HUES48 (cell line): ENCODE results near the gene SCAMP3.
A peak's percentile ranks its signal among the peaks of the same experiment; 100 is the strongest.
"Not testable (repeated sequence)": the region's sequence is repeated elsewhere in the genome, so short reads cannot be mapped to it uniquely, and the experiment has no call there.

Source experiments
- H3K27ac ChIP-seq: one replicate; pipeline ENCODE4 v1.7.0; 2013; ENCODE audit warnings: low read depth, low read length, inconsistent platforms
- H3K27me3 ChIP-seq: 2 replicates; pipeline ENCODE4 v1.6.1; 2013; ENCODE audit warnings: mild to moderate bottlenecking, low read length; ENCODE audit not compliant: control insufficient read depth, insufficient read depth
- H3K36me3 ChIP-seq: 2 replicates; pipeline ENCODE4 v1.6.1; 2013; ENCODE audit warnings: low read length; ENCODE audit not compliant: control insufficient read depth, insufficient read depth
- H3K4me1 ChIP-seq: 2 replicates; pipeline ENCODE4 v1.6.1; 2013; ENCODE audit warnings: mild to moderate bottlenecking, low read length; ENCODE audit not compliant: control insufficient read depth, insufficient read depth
- H3K4me3 ChIP-seq: 2 replicates; pipeline ENCODE4 v1.5.1; 2013; ENCODE audit warnings: mild to moderate bottlenecking, low read depth, low read length
- H3K9ac ChIP-seq: 2 replicates; pipeline ENCODE4 v1.6.1; 2013; ENCODE audit warnings: mild to moderate bottlenecking, low read depth, low read length, moderate library complexity
- H3K9me3 ChIP-seq: 2 replicates; pipeline ENCODE4 v1.6.1; 2013; ENCODE audit warnings: low read length; ENCODE audit not compliant: control insufficient read depth, insufficient read depth

The SCAMP3 gene

DNA sequence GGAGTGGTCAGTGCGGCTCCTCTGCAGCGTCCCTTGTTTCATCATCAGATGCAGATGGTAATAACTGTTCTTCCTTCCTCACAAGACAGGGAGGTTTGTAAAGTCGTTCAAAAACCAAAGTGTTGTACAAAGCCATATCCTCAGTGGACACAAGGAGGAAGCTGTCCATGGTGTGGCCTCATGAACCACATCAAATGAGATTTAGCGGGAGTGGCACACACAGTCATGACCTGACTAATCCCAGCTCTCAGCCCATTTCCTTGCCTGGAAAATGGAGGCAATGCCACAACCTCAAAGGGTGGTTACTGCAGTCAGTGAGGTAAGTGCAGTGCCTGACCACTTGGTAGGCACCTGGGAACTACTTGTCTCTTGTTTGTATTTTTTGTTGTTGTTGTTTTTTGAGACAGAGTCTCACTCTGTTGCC is 20.3 kb downstream of the SCAMP3 start:
- Histone ChIP-seq H3K27me3 (peaks cover 16% of the 10 kb centered on the region), H3K9me3 (no peaks in the 10 kb centered on the region), H3K4me3 (no peak overlapping the region), H3K27ac (no peak overlapping the region), H3K4me1 (peaks cover 3% of the 10 kb centered on the region; the same call in 1 of the 2 replicates), H3K36me3 (no peaks in the 10 kb centered on the region), H3K9ac (no peak overlapping the region)

DNA sequence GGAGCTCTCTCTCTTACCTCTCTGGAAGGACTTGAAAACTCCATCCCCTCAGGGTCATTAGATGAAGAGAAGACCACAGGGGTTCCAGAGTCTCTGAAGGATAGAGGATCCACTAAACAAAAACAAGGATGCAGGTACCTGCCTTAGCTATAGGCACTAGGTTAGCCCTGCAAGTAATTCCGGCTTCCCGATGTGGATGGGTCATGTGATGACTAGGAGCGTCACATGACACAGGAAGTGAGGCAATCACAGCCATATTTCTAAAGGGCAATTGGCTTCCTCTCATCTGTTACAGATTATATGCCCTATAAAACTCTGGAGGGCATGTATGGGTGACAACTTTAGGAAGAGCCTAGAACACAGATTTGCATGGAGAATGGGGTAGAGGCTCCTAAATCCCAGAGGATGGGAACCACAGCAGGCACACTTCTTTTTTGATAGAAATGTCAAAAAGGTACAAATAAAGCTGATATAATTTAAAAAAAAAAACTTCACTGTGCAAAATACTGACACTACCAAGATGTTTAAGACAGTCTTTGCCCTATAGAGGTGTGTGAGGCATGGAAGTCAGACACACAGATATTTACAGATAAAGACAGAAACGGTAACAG is 21.0 kb downstream of the SCAMP3 start:
- Histone ChIP-seq H3K27me3 (peaks cover 10% of the 10 kb centered on the region), H3K9me3 (no peaks in the 10 kb centered on the region), H3K4me1 (peaks cover 3% of the 10 kb centered on the region; the same call in 1 of the 2 replicates), H3K4me3 (peak overlapping the region; percentile 58), H3K36me3 (no peaks in the 10 kb centered on the region), H3K27ac (peak overlapping the region; percentile 4), H3K9ac (no peak overlapping the region)

DNA sequence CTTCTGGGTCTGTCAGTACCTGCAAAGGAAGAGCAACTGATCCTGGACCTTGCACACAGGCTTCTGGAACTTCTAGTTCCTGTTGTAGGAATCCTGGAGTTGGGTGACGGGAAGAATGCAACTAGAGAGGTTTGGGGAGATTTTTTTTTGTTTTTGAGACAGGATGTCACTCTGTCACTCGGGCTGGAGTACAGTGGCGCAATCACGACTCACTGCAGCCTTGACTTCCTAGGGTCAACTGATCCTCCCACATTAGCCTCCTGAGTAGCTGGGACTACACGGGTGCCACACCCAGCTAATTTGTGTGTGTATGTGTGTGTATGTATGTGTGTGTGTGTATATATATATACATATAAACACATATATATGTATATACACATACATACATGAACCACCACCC is 25.7 kb downstream of the SCAMP3 start:
- Histone ChIP-seq H3K4me1 (no peaks in the 10 kb centered on the region), H3K4me3 (no peak overlapping the region), H3K9ac (no peak overlapping the region), H3K27ac (no peak overlapping the region), H3K9me3 (no peaks in the 10 kb centered on the region), H3K27me3 (no peaks in the 10 kb centered on the region), H3K36me3 (no peaks in the 10 kb centered on the region; the same call in 1 of the 2 replicates)

DNA sequence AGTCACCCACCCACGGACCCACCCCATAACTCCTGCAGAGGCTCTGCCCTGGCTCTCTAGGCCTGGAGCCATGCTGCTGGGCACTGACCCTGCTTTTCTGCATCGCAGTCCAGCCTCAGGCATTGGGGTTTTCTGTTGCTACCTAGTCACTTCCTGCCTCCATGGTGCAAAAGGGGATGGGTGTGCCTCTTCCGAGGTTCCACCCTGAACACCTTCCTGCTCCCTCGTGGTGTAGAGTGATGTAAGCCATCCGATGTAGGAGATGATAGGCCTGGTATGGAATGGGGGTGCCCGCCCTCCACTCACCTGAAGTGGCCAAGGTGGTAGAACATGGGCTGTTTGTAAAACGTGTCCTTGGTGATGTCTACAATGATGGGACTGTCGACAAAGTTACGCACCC is 26.8 kb downstream of the SCAMP3 start:
- H3K27ac ChIP-seq, H3K36me3 ChIP-seq: not testable (repeated sequence)

DNA sequence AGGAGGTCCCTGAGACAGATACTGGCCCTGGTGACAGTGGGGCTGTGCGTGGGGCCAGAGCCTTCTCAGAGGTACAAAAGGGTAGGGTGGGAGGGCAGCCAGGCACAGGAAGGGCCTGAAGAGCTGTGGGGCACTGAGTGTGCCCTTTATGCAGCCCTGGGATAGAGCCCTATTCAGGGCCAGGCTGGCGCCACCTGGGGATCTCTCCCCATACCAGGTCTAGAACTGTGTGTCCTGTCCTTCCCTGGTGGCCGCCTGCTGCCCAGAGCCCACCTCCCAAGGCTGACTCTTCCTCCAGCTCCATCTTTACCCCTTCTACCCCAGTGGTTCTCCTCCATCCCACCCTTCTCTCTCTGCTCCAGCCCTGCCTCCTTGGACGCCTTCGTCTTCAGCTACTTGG is 28.7 kb downstream of the SCAMP3 start:
- H3K27ac ChIP-seq, H3K27me3 ChIP-seq, H3K36me3 ChIP-seq, H3K4me3 ChIP-seq, H3K9ac ChIP-seq, H3K9me3 ChIP-seq, H3K4me1 ChIP-seq: not testable (repeated sequence)

More for the DNA sequence above, 26.8 kb downstream of the SCAMP3 start:
- H3K4me3 ChIP-seq, H3K27me3 ChIP-seq, H3K9me3 ChIP-seq, H3K4me1 ChIP-seq, H3K9ac ChIP-seq: not testable (repeated sequence)

DNA sequence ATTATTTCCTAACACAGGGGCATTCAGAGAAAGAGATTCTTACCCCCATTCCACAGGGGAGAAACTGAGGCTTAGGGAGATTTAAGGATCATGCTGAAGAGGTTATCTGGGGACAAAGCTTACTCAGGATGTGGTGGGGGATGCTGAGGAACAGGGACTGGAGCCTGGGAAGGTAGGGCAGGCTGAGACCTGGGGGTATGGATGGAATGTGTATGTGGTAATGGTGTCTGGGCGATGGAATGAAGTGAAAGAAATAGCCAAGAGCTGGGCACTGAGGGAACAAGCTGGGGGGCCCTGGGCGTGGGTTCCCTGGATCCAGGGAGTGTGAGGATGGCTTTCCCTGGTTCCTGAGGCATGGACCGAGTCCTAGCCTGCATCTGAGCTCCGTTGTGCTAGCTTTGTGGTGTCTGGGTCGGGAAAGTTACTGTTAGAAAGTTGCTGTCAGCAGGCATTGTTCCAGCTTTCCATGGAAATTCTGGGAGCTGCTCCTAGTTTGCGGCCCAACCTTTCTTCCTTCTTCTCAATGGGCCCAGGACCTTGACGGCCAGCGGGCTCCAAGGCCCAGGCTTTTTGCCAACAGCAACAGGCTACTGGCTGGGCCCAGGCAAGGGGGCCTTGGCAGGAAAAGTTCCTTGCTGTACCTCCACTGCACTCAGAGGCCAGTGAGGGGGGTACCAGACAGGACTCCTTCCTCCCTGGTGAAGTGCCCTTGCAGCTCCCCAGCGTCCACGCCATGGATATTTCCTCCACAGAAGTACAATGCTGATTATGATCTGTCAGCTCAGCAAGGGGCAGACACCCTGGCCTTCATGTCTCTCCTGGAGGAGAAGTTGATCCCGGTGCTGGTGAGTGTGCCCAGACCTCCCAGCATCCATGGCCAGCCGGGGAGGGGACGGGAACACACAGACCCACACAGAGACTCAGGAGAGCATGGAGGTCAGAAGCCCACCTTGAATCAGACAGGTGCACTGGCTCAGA is 29.9 kb downstream of the SCAMP3 start:
- not testable (repeated sequence) for H3K9me3 ChIP-seq, H3K36me3 ChIP-seq, H3K27me3 ChIP-seq, H3K4me1 ChIP-seq, H3K4me3 ChIP-seq, H3K27ac ChIP-seq, H3K9ac ChIP-seq

DNA sequence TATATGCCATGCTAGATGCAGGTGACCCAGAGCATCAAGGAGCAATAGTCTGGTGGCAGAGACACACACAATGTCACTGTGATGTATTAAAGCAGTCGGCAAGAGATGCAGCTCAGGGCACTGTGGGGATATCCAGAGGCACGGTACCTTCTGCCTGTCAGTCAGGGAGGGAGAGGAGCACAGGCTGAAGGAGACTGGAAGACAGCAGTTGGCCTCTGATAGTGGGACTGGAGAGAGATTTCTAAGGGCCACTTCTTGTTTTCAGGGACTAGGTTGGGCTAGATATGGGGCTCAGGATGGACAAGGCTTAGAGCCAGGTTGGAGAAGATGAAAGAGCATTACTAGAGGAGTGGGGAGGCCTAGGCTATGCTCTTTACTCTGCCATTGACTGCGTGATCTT is 30.9 kb downstream of the SCAMP3 start:
- not testable (repeated sequence) for H3K4me1 ChIP-seq, H3K27me3 ChIP-seq, H3K4me3 ChIP-seq, H3K9me3 ChIP-seq, H3K9ac ChIP-seq, H3K36me3 ChIP-seq, H3K27ac ChIP-seq

DNA sequence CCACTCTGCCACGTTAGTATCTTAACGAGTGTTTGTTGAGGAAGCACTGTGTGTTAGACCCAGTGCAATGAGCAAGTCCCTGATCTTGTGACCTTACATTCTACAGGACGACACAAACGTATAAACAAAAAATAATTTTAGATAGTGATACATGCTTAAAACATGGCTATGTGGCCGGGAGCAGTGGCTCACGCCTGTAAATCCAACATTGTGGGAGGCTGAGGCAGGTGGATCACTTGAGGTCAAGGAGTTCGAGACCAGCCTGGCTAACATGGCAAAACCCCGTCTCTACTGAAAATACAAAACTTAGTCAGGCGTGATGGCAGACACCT is 34.1 kb downstream of the SCAMP3 start:
- Histone ChIP-seq H3K27me3 (peaks cover 7% of the 10 kb centered on the region), H3K4me3 (peak overlapping the region; percentile 49), H3K9me3 (no peaks in the 10 kb centered on the region), H3K9ac (peak overlapping the region; percentile 48; the same call in 1 of the 2 replicates), H3K27ac (peak overlapping the region; percentile 89), H3K4me1 (peaks cover 8% of the 10 kb centered on the region), H3K36me3 (peaks cover 4% of the 10 kb centered on the region; the same call in 1 of the 2 replicates)

DNA sequence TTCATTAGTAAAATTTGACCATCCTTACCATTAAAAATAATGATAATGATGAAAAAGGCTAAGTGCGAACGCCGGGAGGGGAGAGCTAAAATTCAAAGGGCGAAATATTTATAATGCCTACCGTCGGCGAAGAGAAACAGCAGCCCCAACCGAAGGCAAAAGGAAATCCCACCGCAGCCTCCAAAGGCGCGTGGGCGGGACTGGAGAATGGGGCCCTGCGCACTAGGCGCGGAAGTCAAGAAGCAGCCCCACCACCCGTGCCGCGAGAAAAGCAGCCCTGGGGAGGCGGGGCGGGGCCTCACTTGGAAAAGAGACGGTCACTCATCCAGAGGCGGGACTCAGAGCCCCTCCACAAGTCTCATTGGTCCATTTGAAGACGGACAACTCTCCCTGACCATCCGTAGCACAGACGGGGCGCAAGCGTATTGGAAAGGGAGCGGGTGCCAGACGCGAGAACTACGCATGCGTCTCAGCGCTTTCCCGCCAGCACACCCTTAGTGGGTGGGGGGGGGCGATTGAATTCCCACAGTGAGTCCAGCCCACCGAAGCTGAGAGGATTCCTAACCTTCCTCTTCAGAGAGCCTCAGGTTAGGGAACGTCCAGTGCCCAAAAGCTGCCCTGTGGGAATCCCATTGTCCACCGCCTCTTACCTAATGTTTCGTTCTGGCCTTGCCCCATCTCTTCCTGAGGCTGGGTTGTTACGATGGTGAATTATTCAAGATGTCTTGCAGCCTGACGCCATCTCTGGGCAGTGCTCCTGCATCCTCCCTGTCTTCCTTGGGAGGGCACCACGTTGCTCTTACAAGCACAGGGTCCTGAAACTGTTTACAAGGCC is 34.7 kb downstream of the SCAMP3 start:
- Histone ChIP-seq H3K27me3 (peaks cover 7% of the 10 kb centered on the region), H3K9me3 (no peaks in the 10 kb centered on the region), H3K27ac (peak overlapping the region; percentile 89), H3K36me3 (peaks cover 4% of the 10 kb centered on the region; the same call in 1 of the 2 replicates), H3K4me3 (peak overlapping the region; percentile 87), H3K9ac (peak overlapping the region; percentile 81), H3K4me1 (peaks cover 8% of the 10 kb centered on the region)

DNA sequence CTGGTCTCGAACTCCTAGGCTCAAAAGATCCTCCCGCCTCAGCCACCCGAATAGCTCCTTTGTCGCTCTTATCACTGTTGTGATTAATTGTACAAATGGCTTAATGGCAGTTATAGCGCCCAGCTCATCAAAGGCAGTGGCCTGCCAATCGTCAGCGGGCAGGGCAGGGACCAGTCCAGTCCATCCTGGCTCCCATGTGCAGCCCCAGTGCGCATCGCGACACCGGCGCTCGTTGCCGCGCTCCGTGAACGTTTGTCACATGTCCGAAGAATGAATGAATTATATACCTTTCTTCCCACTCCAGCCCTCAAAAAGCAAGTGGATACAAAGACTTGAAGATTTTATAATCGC is 35.3 kb downstream of the SCAMP3 start:
- H3K27me3 ChIP-seq = peaks cover 7% of the 10 kb centered on the region
- H3K27ac ChIP-seq = peak overlapping the region; percentile 89
- peaks cover 8% of the 10 kb centered on the region for H3K4me1 ChIP-seq

More for the DNA sequence above, 35.3 kb downstream of the SCAMP3 start:
- peak overlapping the region; percentile 87 for H3K4me3 ChIP-seq
- H3K9me3 ChIP-seq = no peaks in the 10 kb centered on the region
- H3K9ac ChIP-seq = peak overlapping the region; percentile 81
- peaks cover 4% of the 10 kb centered on the region; the same call in 1 of the 2 replicates for H3K36me3 ChIP-seq
